Measurements from ENCODE around the gene ATP2A3.

DNA sequence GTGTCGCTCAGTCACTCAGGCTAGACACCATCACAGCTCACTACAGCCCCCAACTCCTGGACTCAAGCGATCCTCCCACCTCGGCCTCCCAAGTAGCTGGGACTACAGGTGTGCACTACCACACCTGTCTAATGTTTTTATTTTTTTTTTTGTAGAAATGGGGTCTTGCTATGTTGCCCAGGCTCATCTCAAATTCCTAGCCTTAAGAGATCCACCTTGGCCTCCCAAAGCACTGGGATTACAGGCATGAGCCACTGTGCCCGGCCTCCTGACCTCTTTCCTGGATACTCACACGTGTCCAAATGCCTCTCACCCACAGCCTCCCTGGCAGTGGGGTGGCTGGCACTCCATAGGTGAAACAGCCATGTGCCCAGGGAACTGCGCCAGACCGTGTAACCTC, 88.9 kb downstream of the ATP2A3 start:
- TF ChIP-seq, protein P1, sequence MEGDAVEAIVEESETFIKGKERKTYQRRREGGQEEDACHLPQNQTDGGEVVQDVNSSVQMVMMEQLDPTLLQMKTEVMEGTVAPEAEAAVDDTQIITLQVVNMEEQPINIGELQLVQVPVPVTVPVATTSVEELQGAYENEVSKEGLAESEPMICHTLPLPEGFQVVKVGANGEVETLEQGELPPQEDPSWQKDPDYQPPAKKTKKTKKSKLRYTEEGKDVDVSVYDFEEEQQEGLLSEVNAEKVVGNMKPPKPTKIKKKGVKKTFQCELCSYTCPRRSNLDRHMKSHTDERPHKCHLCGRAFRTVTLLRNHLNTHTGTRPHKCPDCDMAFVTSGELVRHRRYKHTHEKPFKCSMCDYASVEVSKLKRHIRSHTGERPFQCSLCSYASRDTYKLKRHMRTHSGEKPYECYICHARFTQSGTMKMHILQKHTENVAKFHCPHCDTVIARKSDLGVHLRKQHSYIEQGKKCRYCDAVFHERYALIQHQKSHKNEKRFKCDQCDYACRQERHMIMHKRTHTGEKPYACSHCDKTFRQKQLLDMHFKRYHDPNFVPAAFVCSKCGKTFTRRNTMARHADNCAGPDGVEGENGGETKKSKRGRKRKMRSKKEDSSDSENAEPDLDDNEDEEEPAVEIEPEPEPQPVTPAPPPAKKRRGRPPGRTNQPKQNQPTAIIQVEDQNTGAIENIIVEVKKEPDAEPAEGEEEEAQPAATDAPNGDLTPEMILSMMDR (IDR thresholded peaks at IDR 0.05): no peak
- no peak for TF ChIP-seq POLR2A (IDR thresholded peaks at IDR 0.05)

Data from heart left ventricle (tissue), 13 donors.